Measurements from ENCODE around the gene EPM2A.

The EPM2A gene

GRCh38 chr6:145602726-145603326 lies 132.5 kb downstream of the EPM2A start:
- no peak for DNase-seq (ENCODE audit: low spot score)

- no peak for DNase-seq (ENCODE audit: low spot score)
Measured at GRCh38 chr6:145601397-145601796, 133.9 kb downstream of the EPM2A start.

- no peak for DNase-seq (ENCODE audit: low spot score)
Measured at GRCh38 chr6:145600299-145600698, 135.0 kb downstream of the EPM2A start.

GRCh38 chr6:145588981-145589380 lies 146.3 kb downstream of the EPM2A start:
- no peak for DNase-seq (ENCODE audit: low spot score)

- DNase-seq (ENCODE audit: low spot score): no peak
Measured at GRCh38 chr6:145587334-145587733, 148.0 kb downstream of the EPM2A start.

- DNase-seq (ENCODE audit: low spot score): no peak
Measured at GRCh38 chr6:145583753-145584152, 151.6 kb downstream of the EPM2A start.
